Activated T-cell treated with anti-CD3 and anti-CD28 coated beads, Interleukin-2, amount 50 U/mL, for 1 hour (primary cell): ENCODE data around the gene ZNF559.
"Not testable (repeated sequence)": the region's sequence is repeated elsewhere in the genome, so short reads cannot be mapped to it uniquely, and the experiment has no call there.

Experiments used
- DNase-seq: peaks from one replicate; pipeline ENCODE4 v3.0.0-alpha.2; 2020

ZNF559 gene

GRCh38 chr19:9323919-9324583 is at the start of gene ZNF559:
TSS of gene ZNF559 (plus strand) at chr19:9324179. CDS start at chr19:9338550, 14,371 bp downstream.
- DNase-seq = peak; percentile 99

DNA sequence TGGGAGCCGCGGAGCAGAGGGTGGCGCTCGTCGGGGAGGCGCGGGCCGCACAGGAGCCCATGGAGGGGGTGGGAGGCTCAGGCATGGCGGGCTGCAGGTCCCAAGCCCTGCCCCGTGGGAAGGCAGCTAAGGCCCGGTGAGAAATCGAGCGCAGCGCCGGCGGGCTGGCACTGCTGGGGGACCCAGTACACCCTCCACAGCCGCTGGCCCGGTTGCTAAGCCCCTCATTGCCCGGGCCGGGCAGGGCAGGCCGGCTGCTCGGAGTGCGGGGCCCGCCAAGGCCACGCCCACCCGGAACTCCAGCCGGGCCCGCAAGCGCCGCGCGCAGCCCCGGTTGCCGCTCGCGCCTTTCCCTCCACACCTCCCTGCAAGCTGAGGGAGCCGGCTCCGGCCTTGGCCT is 40.5 kb upstream of the ZNF559 start:
- DNase-seq = peak; percentile 55

- no peak for DNase-seq
Observed at GRCh38 chr19:9289231-9289884, 34.6 kb upstream of the ZNF559 start.

GRCh38 chr19:9295411-9295849 is 28.5 kb upstream of the ZNF559 start:
- DNase-seq = no peak

DNA sequence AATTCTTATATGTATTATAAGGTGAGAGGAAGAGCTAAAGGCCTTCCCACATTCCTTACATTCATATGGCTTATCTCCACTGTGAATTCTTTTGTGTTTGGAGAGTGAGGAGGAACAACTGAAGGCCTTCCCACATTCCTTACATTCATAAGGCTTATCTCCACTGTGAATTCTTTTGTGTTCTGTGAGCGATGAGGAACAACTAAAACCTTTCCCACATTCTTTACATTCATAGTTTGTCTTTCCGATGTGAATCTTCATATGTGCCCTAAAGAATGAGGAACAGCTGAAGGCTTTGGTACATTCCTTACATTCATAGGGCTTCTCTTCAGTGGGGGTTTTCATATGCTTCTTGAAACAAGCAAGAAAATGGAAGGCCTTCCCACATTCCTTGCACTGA is 27.6 kb upstream of the ZNF559 start:
- DNase-seq = no peak

DNA sequence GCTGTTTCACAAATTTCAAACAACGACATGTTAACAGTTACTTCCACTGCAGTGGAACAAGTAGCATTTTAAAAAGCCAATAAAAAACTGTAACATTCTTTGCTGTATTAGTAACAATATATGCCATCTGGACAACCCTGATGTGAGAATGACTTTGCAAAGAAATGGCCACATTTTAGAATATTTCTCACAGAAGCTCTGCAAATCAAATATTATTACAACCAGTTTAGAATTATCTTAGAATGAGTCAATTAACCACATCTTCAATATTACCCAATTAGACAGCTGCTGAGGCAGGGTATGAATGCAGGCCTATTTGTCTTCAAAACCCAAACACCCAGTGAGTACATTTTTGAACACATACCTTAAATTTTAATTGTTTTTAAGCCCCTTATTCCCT is 17.5 kb upstream of the ZNF559 start:
- no peak for DNase-seq

DNA sequence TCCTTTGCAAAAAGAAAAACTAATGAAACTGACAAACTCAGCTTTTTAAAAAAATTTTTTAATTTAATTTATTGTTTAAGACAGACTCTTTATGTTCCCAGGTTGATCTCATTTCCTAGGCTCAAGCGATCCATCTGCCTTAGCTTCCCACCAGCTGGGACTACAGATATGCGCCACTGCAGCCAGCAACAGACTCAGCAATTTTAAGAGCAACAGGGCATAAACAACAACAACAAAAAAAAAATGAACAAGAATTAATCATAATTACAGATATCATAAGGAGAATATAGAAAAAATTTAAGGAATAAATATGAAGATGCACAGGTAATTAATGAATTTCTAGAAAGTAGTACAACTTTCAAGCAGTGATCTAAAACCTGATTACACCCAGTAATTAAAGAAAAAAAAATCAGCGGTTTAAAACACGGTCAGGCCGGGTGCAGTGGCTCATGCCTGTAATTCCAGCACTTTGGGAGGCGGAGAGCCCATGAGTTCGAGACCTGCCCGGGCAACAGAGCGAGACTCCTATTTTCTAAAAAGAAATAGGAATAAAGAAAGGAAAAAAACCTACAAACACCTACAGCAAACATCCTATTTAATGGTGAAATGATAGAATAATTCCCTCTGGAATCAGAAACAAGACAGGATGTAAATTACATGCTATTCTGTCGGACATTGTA is 15.7 kb upstream of the ZNF559 start:
- no peak for DNase-seq

GRCh38 chr19:9309139-9309973 is 14.6 kb upstream of the ZNF559 start, which contains the start of gene ZNF699:
TSS of gene ZNF699 (minus strand) at chr19:9309838. CDS start at chr19:9305119, 4,719 bp downstream.
- peak; percentile 97 for DNase-seq

DNA sequence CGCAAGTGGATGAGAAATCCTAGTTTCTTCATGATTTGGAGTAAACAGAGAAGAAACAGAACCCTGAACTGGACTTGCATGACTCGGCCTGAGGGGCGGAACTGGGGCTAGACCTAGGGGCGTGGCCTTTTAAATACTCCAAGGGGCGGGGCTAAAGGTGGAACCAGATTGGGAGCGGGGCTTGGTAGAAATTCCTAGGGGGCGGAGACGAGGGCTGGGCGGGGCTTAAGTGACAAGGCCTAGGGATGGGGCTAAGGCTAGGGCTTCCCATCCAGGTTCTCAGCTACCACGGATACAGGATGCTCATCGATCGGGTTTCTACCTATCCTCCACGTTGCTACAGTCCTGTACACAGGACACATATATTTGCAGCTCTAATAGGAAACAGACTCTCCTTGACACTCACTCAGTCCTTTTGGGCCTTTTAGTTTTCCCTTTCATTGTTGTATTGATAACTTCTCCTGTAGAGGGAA is 14.0 kb upstream of the ZNF559 start:
- no peak for DNase-seq

DNA sequence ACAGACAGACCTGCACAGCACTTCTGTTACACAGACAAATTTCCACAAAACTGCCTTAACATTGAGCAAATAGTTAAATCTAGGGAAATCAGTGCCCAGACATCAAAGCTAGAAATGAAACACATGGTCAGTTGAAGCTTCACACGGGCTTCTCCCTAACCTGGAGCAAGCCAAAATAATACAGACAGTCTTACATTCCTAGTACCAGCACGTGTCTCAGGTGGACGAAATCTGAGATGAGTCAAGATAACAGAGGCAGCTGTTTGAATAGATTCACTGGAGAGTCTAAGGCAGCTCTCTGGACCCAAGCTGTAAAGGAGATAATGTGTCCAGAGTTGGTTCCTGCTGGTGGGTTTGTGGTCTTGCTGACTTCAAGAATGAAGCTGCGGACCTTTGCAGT is 10.2 kb upstream of the ZNF559 start:
- no peak for DNase-seq

- DNase-seq = no peak
Observed at GRCh38 chr19:9321338-9321737, 2.6 kb upstream of the ZNF559 start.

DNA sequence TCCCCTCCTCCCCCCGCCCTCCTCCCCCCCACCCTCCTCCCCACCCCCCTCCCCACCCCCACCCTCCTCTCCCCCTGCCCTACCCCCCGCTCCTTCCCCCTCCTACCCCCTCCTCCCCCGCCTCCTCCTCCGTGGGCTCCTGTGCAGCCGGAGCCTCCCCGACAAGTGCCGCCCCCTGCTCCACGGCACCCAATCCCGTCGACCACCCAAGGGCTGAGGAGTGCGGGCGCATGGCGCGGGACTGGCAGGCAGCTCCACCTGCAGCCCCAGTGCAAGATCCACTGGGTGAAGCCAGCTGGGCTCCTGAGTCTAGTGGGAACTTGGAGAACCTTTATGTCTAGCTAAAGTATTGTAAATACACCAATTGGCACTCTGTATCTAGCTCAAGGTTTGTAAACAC is 2.2 kb upstream of the ZNF559 start:
- DNase-seq = not testable (repeated sequence)

GRCh38 chr19:9322201-9322600 is 1.8 kb upstream of the ZNF559 start:
- DNase-seq = not testable (repeated sequence)

DNA sequence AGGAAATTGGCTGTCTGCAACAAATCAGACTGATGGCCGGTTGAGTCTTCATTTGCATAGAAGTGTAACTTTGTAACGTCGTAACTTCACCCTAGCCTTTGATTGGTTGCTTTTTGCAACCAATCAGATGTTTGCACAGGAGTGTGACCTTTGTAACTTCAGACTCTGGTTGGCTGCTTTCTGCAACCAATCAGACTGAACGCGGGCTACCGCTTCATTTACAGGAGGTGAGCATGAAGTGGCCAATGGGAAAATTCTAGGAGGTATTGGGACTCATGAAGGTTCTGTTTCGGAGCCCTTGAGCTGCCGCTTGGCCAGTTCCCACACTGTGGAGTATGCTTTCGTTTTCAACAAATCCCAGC is 441 bp upstream of the ZNF559 start:
- DNase-seq = no peak

GRCh38 chr19:9324584-9324962 is 594 bp downstream of the ZNF559 start:
- no peak for DNase-seq

GRCh38 chr19:9329999-9330398 is 6.0 kb downstream of the ZNF559 start:
- no peak for DNase-seq

DNA sequence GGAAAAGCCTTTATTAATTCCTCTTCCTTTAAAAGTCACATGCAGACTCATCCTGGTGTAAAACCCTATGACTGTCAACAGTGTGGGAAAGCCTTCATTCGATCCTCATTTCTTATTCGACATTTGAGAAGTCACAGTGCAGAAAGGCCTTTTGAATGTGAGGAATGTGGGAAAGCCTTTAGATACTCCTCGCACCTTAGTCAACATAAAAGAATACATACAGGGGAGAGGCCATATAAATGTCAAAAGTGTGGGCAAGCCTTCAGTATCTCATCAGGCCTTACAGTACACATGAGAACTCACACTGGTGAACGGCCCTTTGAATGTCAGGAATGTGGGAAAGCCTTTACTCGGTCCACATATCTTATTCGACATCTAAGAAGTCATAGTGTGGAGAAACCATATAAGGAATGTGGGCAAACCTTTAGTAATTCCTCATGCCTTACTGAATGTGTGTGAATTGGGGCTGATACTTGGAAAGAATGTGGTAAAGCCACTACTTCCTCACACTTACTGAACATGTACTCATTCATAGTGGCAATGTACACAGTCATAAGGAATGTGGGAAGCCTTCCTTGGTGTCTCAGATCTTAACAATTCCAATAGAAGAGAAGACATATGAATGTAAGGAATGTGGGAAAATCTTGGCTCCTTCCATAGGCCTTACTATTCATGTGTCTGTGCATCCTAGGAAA is 18.8 kb downstream of the ZNF559 start:
- no peak for DNase-seq

DNA sequence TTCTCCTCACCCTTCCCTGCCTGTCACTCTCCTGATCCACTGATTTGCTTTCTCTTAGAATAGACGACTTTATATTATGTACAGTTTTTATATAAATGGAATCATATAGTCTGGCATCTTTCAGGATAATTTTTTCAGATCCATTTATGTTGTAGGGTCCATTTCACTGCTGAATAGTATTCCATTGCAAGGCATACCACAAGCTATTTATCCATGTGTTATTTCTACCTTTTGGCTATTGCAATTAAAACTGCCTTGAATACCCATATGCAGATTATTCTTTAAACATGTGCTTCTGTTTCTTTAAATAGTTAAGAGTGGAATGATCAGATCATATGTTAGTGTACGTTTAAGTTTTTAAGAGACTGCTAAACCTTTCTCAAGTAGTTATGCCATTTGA is 21.0 kb downstream of the ZNF559 start:
- DNase-seq = no peak

DNA sequence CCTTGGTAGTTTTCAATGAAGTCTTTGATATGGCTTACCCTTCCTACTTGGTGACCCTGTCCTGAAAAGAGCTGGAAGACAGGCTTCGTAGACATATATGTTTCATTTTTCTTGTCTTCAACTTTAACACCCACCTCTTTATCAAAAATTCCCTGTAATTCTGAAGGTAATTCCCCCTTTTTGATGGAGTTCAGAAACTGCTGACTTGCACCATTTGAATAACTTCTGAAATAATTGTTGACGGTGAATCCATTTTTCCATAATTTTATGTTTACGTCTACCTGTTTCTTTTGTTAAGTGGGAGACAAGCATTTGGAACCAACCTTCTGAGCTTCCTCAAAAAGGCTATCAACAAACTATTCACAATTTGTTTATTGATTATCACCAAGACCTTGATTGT is 24.3 kb downstream of the ZNF559 start:
- no peak for DNase-seq

- DNase-seq = no peak
Observed at GRCh38 chr19:9348671-9349070, 24.7 kb downstream of the ZNF559 start.

GRCh38 chr19:9352505-9352904 is 28.5 kb downstream of the ZNF559 start:
- DNase-seq = no peak

DNA sequence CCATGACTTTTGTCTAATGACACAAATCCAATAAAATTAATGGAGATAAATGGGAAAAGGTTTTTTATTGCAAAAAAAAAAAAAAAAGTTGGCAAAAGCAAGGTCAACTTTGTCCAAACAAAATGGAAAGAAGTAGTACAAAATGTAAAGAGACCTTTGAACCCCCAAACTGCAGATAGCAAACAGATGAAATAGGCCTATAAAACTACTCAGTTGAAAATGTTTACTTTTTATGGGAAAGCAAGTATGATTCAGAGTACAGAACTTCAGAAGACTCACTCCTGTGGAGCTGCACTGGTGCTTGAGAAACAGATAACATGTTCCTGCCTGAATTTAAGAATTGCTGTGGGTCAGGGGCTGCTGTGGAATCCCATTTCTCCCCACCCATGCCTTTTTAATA is 29.0 kb downstream of the ZNF559 start:
- no peak for DNase-seq

GRCh38 chr19:9354651-9355050 is 30.7 kb downstream of the ZNF559 start:
- no peak for DNase-seq
